HG03520 (cell line): ENCODE data around the gene GPX4.

Experiments used
- ATAC-seq: cut with Tn5 transposase; IDR thresholded peaks from one replicate; pipeline ENCODE4 v1.9.1; 2021; ENCODE audit warnings: mild to moderate bottlenecking, moderate library complexity; ENCODE audit not compliant: unreplicated experiment

Gene GPX4

GRCh38 chr19:1147934-1148549 lies 44.2 kb downstream of the GPX4 start:
- ATAC-seq: no peak

- no peak for ATAC-seq
These were observed 45.7 kb downstream of the GPX4 start for GRCh38 chr19:1149259-1150045.

GRCh38 chr19:1150333-1151036 lies 46.7 kb downstream of the GPX4 start:
- ATAC-seq: no peak

GRCh38 chr19:1151037-1151724 lies 47.4 kb downstream of the GPX4 start:
- no peak for ATAC-seq

GRCh38 chr19:1151917-1152587 lies 48.3 kb downstream of the GPX4 start:
- ATAC-seq: no peak

GRCh38 chr19:1153891-1154730 lies 50.3 kb downstream of the GPX4 start:
- no peak for ATAC-seq

- no peak for ATAC-seq
These were observed 51.0 kb downstream of the GPX4 start for GRCh38 chr19:1154731-1155351.

- ATAC-seq: no peak
These were observed 51.8 kb downstream of the GPX4 start for GRCh38 chr19:1155352-1156304.
